Measurements from ENCODE around the gene CAV1. TPM values are rescaled to one million over a fixed set of nuclear protein-coding genes. Genes with fewer than 3 reads are reported as not detected.

Gene CAV1
- total and polyA plus RNA-seq, 3 donors from 2014 or later, result 33.1 to 84.2 (median 39.9) TPM

- no peaks in the 10 kb centered on the region for H3K27me3 ChIP-seq
- intact Hi-C loops (cut with DNase I; ENCODE audit: low total_unique reads), result no loop called here
- H3K4me1 ChIP-seq, result no peaks in the 10 kb centered on the region
- no peak for TF ChIP-seq POLR2A (IDR thresholded peaks at IDR 0.05)
- TF ChIP-seq CTCF (IDR thresholded peaks at IDR 0.05), result no peak
- no peaks in the 10 kb centered on the region for H3K36me3 ChIP-seq (ENCODE audit: low read depth, missing control alignments)
- no peaks in the 10 kb centered on the region for H3K9me3 ChIP-seq
- H3K4me3 ChIP-seq, result no peak overlapping the region
- no peak overlapping the region for H3K27ac ChIP-seq
- 76 to 80% methylated on average over 3 of the region's 3 CpGs for WGBS, 2 donors
- DNase-seq, result no peak
These were observed 17.1 kb downstream of the CAV1 start for GRCh38 chr7:116541951-116542350.

GRCh38 chr7:116542618-116543017 lies 17.8 kb downstream of the CAV1 start:
- 90 to 91% methylated on average over 2 of the region's 2 CpGs for WGBS, 2 donors
- Histone ChIP-seq H3K4me3 (no peak overlapping the region), H3K27ac (no peak overlapping the region), H3K36me3 (ENCODE audit: low read depth, missing control alignments) (no peaks in the 10 kb centered on the region), H3K4me1 (no peaks in the 10 kb centered on the region), H3K27me3 (no peaks in the 10 kb centered on the region), H3K9me3 (no peaks in the 10 kb centered on the region)
- no peak for DNase-seq
- TF ChIP-seq POLR2A (IDR thresholded peaks at IDR 0.05) (no peak), CTCF (IDR thresholded peaks at IDR 0.05) (no peak)
- intact Hi-C loops (cut with DNase I; ENCODE audit: low total_unique reads), result no loop called here

- Histone ChIP-seq H3K27me3 (no peaks in the 10 kb centered on the region), H3K4me1 (no peaks in the 10 kb centered on the region), H3K36me3 (ENCODE audit: low read depth, missing control alignments) (no peaks in the 10 kb centered on the region), H3K9me3 (no peaks in the 10 kb centered on the region), H3K27ac (no peak overlapping the region), H3K4me3 (no peak overlapping the region)
- no peak for TF ChIP-seq POLR2A (IDR thresholded peaks at IDR 0.05)
- TF ChIP-seq CTCF (IDR thresholded peaks at IDR 0.05), result no peak
- 62 to 70% methylated on average over 2 of the region's 2 CpGs for WGBS, 2 donors
- intact Hi-C loops (cut with DNase I; ENCODE audit: low total_unique reads), result no loop called here
- no peak for DNase-seq
These were observed 18.8 kb downstream of the CAV1 start for GRCh38 chr7:116543664-116544063.

GRCh38 chr7:116544487-116544886 lies 19.7 kb downstream of the CAV1 start:
- Histone ChIP-seq H3K4me1 (no peaks in the 10 kb centered on the region), H3K4me3 (no peak overlapping the region), H3K27me3 (no peaks in the 10 kb centered on the region), H3K9me3 (no peaks in the 10 kb centered on the region), H3K27ac (no peak overlapping the region), H3K36me3 (ENCODE audit: low read depth, missing control alignments) (no peaks in the 10 kb centered on the region)
- intact Hi-C loops (cut with DNase I; ENCODE audit: low total_unique reads), result no loop called here
- no peak for DNase-seq
- no peak for TF ChIP-seq POLR2A (IDR thresholded peaks at IDR 0.05)
- no peak for TF ChIP-seq CTCF (IDR thresholded peaks at IDR 0.05)
- 79 to 86% methylated on average over 1 of the region's 1 CpG for WGBS, 2 donors

GRCh38 chr7:116545411-116545993 lies 20.7 kb downstream of the CAV1 start:
- H3K4me1 ChIP-seq, result no peaks in the 10 kb centered on the region
- no peaks in the 10 kb centered on the region for H3K36me3 ChIP-seq (ENCODE audit: low read depth, missing control alignments)
- no peak overlapping the region for H3K4me3 ChIP-seq
- H3K27me3 ChIP-seq, result no peaks in the 10 kb centered on the region
- no peak overlapping the region for H3K27ac ChIP-seq
- TF ChIP-seq POLR2A (IDR thresholded peaks at IDR 0.05) (no peak), CTCF (IDR thresholded peaks at IDR 0.05) (no peak)
- DNase-seq, result no peak
- 90 to 92% methylated on average over 6 of the region's 6 CpGs for WGBS, 2 donors
- no peaks in the 10 kb centered on the region for H3K9me3 ChIP-seq
- intact Hi-C loops (cut with DNase I; ENCODE audit: low total_unique reads), result no loop called here

All from testis (tissue), 3 donors.